Muscle of arm (tissue), 12 donors: ENCODE results near the gene TTLL5. TPM values are rescaled to one million over a fixed set of nuclear protein-coding genes. Genes with fewer than 3 reads are reported as not detected.

Source experiments
- DNase-seq: peaks from one replicate; pipeline ENCODE4 v3.0.0-alpha.2; 2013
- polyA plus RNA-seq, 12 donors: library from polyadenylated mRNA; unstranded; fragments of 120-200 nt; gene quantifications; one replicate each; pipeline ENCODE4 v1.2.1, GENCODE V29; 2013; ENCODE audit not compliant: insufficient read length in 12 of 12

Gene TTLL5
- polyA plus RNA-seq, 12 donors = 14.1 to 40.5 (median 17.2) TPM; not detected in 1

DNA sequence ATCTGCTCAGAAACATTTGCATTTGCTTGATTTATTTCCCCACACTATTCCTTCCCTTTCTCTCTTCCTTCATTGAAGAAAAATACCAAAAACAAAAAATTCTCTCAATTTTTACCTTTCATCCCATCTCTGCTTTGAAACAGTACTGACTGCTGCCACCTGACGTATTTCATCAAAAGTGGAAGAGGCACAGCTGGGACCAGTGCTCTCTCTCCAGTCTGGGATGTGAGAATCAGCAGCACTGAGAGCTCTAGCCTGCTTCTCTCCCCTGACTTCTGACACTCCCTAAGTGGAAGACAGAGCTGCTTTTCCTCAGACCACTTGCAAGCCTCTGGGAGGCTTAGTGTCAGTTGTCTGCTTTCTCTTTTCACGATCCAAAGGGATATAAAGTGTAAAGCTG, 36.9 kb downstream of the TTLL5 start:
- DNase-seq = no peak

DNA sequence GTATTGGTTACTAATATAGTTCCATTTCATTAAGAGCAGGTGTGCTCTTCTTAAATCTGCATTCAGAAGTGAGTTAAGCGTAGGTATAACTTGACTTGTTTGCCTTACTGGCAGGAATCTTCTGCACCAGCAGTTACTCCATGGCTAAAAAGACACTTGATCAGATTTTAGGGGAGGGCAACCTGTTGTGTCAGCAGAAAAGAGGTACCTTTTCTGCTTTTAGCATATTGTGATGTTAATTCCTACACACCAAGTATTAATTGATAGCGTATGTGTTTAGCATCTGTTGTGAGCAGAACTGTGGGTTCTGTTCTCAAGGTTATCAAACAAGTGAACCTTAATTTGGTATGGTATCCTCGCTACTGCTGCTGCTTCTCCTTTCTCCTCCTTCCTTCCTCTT, 38.3 kb downstream of the TTLL5 start:
- DNase-seq = no peak

DNA sequence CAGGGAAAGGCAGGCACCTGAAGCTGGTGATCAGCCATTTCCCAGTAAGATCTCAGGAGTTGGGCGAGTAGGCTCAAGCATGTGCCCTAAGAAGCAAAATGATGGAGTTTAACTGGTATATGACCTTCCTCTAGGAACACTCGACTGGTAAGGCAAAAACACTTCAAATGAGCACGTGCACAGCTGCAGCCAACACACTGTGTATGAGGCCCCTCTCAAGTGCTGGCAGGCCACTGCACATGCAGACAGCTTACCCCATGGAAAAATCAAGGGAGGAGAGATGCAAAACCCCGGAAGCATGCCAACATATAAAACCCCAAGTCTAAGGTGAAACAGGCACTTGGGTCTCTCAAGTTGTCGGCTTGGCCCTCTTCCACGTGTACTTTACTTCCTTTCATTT, 39.2 kb downstream of the TTLL5 start:
- DNase-seq = no peak

DNA sequence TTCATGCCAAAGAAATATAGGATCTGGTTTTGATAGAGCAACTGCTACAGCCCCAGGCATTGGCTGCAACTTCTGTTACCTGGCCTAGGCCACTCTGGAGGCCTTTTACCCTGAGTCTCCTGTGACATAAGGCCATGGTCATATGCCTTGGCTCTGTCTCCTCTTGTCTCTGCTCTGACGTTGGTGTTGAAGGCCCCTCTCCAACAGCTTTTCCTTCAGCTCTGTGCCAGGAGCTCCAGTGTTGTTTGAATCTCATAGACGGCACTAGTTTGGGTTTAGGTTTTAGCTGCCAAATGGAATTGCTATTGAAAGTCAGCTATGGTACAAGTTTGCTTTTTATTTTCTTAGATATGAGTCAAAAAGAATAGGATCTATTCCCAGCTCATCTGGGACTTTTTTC, 41.1 kb downstream of the TTLL5 start:
- no peak for DNase-seq

DNA sequence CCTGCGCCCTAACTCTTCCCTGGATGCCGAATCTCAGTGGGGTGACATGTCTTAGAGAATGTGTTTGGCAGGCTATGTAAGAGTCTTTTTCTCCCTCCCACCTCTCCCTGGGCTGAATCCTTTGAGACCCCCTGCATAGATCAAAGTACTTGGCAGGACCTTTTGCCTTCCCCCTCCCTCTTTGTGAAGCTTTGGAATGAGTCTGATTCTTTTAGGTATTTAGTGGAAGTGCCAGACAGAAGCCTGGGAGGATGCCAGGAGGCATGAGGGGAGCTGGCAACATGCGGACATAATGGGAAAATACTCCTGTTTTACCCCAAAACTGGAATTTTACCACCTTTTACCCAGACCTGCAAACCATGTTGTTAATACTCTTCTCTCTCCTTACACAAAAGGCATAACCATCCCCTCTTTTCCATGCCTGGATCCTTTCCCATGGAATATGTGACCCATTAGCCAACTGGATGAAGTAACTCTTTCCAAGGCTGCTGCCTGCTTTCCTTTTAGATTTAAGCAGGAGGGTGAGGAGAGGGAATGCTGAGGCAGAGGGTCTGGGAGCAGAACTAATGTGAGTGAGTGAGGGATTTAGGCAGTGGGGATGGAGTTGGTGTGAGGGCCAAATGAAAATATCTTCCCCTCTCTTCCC, 41.7 kb downstream of the TTLL5 start:
- DNase-seq = peak; percentile 87

DNA sequence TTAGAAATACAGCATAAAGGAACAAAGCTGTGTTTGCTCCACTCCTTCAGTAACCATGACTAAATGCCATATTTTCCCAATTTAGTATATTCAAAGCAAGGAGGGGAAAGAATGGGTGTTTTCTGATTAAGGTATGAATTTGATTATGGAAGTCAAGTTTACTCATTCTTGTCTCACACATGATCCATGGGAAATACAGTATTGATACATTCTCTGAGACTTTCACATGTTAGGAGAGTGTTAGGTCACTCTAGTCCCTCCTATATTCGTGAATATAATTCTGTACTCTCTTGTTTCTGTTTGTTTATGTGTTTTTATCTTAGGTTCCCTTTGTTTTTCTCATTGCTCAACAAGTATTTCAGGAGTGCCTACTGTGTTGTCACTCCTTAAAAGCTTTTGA, 42.4 kb downstream of the TTLL5 start:
- no peak for DNase-seq

DNA sequence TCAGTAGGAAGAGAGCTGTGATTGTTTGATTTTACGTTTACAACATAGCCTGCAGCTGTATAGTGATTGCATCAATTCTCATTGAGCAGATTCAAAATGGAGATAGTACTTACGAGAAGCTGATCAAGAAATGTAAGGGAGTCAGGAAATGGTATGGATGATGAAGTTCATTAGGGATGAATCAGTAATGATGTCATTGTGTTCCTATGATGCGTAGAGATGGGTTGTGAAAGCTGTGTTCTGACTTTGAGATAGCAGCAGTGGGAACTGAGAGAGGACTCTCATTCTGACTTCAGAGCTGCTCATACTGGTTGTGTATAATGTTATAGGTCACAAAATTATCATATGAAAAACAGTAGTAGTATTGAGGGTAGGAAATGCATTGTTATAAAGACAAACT, 44.0 kb downstream of the TTLL5 start:
- no peak for DNase-seq

DNA sequence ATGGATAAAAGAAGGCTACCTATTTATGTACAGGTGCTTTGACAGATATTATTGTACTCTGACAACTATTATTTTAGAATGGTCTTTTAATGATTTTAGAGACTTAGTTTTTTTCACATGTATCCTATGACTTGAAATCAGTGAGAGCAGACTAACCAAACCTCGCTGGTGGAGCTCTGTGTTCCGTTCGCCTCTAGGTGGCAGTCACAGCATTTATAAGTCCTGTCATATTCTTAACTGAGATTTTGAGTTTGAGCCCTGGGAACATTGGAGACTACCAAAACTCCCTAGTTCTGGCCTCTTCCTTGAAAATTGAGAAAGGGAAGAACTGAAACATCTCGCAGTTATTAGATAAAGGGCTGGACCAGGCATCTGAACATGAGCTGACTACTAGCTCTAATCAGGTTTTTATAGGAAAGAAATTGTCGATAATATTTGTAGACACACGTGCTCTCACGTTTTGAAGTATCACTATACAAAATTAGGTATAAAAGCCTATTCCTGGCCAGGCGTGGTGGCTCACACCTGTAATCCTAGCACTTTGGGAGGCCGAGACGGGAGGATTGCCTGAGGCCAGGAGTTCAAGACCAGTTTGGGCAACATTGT, 48.3 kb downstream of the TTLL5 start:
- peak; percentile 89 for DNase-seq

DNA sequence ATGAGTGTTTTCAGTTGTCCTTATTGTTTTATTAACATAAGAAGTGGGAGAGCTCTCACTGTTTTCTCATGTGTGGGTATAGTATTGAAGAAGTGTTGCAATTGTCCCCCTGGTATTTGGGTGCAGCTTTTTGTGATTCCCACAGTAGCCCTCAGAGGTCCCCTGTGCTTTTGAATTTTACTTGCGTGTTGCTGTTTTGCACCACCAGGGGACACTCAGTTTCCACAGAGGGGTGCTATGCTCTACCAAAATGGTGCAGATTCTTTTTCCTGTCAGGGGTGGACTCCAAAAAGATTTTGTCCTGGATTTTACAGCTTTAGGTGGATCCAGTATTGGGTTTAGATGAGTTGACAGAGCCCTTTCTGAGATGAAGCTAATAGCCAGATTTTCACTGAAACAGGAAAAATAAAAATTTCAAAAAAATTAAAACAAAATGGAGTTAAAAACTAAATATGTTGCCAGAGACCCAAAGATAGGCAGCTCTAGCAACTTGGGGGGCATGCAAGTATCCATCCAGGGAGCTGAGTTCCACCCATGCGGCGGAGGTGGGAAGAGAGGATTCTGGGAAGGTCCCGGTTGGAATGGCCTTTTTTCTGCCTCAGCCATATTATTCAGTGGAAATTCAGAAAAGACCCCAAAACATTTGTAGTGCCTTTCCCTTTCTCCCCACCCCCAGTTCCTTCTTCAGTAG, 50.2 kb downstream of the TTLL5 start:
- DNase-seq = no peak

DNA sequence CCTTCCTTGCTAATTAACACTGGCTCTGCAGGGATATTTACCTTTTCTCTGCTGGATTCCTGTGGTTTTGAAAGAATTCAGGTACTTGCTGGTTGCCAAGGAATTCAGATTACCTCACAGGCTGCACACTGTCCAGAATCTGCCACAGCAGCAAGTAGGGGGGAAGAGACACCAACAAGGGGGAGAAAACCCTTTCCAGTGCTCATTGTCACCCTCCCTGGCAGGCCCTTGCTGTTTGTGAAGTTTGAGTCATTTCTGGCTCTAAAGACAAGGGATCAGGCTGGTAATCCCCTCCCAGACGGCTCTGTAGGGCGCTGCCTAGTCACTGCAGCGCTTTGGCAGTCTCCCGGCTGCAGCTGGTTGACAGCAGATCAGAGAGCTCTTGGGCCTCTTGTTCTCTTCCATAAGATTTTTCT, 50.8 kb downstream of the TTLL5 start:
- DNase-seq = peak; percentile 68

DNA sequence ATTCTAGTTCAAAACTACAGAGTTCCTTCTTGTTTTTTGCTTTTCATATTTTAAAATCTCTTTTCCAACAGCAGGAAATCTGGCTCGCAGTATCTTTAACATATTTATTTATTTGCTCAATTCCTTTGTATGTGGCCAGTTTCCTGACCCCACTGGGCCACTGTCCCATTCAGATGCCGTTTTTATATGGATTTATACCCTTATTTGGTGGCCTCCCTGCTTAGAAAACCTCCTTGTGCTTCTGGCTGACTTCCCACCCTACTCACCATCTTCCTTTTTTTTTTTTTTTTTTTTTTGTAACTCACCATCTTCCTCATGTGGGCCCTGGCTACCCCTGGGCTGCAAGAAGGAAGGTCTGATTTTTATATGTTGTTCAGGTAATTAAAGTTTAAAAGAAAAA, 53.9 kb downstream of the TTLL5 start:
- DNase-seq = no peak

DNA sequence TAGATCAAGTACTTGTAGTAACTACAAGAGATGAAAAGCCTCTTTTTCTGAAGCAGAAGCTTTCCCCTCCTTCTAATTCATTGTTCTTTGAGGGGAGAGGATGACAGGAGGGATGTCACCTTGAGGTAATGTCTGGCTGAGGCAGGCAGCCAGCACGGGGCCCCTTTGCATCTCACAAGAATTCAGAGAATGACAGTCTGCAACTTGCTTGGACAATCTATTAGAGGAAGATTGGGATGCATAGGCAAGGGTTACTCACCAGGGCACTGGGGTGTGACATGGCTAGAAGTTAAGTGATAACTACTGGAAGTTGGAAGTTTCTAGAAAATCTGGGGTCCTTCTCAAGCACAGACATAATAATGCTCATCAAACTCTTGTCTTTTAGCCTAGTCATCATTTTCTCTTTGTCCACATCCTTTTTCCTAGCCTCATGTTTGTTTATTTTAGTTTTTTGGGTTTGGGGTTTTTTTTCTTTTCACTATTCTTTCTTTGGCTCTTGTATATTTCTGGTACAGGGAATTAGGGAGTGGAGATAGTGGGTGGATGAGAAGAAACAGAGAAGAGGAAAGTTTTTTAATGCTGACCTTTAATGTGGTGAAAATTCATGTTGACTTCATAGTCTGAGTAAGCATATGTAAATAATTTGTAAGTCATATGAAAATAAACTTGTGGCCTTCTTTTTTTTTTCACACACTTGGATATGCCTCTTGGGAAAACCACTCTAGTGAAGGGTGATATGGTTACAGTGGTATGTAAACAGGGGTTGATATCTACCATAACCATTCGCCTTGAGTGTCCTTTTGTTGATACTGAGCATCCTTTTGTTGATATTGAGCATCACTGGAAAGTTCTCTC, 55.1 kb downstream of the TTLL5 start:
- no peak for DNase-seq

DNA sequence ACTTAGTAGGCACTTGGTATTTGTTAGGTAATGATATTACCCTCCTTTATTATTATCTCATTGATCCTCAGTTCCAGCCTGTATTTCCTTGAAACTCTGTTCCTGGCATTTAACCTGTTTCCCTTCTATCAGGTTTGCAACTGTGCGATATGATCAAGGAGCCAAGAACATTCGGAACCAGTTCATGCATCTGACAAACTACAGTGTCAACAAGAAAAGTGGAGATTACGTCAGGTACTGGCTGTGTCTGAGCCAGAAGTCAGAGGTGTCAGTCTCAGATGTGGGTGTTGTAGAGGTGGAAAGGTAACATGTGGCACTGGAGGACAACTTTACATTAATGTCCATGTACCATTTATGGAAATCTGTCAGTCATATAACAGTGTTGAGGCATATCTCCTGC, 56.7 kb downstream of the TTLL5 start:
- no peak for DNase-seq

DNA sequence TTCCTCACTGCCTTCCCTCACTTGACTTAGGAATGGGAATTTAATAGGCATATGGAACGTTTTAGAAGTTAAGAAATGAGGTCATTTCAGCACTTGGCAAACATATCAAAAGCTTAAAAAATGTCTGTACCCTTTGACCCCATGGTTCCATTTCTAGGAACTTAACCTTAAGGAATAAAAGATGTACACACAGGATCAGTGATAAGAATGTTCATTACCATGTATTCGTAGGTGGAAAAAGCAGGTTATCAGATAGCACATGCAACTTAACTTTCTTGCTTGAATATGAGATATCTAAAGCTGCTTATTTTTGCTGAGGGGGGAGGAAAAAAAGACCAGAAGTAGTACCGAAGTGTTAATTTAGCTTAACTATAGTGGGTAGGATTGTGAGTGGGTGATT, 57.2 kb downstream of the TTLL5 start:
- no peak for DNase-seq

DNA sequence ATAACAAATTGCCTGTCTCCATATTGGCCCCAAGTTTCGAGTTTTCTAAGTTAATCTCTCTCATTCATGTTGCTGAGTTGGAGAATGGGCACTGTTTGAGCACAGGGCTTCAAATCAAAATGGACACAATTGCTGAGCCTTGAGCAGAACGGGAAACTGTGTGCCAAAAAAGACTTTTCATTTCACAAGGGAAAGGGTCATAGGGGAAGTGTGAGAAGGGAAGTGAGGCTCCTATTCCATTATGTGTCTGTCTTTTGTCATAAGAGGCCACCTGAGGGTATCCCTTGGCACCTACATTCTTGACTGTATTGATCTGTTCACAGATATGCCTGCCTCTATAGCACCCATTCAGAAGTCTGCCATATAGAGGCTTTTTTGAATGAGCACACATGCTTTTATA, 59.1 kb downstream of the TTLL5 start:
- no peak for DNase-seq

DNA sequence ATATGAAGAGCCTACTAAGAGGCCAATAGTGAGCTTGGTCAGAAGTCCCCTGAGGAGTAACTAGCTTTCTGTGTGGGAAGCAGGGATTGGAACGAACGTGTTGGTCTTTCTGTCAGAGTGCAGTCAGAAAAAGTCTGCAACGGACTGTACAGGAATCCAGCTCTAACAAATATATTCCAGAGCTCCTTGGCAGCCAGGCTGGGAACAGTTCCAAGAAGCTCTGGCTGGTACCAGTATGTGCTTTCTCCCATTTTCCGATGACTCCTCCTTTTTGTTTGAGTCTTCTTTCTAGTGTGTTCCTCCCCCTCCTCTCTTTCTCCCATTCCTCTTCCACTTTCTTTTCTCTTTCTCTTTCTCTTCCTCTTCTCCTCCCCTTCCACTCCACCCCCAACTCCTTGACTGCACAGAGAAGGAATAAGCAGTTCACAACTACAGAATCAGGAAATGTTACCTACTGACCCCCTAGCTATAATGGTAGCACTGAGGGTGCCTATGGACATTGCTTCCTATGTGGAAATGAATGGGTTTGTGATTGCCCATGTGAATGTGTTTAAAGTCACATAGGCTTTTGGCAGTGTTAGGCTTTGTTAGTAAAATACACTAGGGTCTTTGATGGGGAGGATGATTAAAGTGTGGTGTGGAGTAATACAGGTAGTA, 59.9 kb downstream of the TTLL5 start:
- DNase-seq = peak; percentile 78

DNA sequence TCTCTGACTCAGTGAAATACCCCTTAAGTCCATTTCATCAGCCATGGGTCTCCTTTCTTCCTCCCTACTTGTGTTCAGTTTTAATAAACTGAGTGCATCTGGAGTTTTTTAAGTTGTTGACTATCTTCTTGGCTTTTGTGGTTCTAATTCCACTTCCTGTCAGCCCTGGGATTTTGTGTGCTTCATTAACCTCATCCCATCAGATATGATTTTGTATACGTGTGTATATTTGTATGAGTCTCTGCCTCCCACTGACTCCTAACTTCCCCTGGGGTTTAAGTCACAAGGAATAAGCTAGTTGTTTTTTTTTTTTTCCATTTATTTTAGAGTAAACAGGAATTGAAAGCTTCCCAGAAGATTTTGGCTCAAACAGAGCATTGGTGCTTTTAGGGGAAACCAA, 62.7 kb downstream of the TTLL5 start:
- no peak for DNase-seq

DNA sequence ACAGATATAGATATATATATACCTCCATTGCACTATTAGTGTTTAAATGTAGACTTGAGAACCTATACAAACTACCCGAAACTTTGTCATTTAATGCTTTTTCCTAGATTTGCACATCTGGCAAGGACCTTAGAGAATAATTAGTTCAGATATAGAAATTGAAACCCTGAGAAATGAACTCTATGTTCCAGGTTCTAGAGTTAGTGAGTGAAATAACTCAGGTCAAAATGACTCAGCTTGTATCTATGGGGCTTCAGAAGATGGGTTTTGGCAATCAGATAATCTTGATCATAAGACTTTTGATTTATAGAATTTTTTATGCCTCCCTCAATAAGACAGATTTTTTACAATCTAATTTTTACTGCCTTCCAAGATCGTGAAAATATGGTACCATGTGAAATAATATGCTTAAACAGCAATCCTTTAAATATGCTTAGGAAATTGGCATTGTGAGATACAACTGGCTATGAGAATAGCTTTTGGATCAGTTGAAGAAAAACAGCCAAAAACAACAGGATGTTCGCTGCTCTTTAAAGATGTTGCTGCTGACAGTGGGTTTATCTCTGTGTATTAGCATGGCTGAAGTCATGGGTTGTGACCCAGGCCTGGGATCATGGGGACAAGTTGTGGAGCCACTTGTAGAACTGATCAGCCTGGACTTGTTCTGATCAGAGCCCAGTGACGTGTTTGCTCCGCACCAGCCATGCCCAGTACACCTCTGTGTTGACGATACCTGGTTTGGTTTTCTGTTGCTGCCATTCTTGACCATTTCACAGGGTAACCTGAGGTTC, 63.6 kb downstream of the TTLL5 start:
- DNase-seq = no peak

DNA sequence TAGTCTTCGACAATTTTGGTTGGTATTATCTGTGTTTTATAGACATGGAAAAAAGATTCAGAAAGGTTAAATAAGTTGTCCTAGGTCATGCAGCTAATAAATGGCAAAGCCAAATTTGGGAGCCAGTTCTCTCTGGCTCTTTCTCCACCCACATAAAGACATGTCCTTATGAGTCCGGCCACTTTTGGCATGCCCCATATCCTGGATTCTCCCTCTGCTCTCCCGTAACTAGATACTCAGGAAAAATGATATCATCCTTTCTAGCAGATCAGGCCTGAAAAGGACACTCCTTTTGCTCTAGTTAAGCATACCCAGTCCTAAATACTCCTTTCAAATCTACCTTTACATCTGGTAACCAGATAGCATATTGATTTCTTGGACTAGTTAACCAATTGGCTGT, 64.4 kb downstream of the TTLL5 start:
- DNase-seq = no peak

DNA sequence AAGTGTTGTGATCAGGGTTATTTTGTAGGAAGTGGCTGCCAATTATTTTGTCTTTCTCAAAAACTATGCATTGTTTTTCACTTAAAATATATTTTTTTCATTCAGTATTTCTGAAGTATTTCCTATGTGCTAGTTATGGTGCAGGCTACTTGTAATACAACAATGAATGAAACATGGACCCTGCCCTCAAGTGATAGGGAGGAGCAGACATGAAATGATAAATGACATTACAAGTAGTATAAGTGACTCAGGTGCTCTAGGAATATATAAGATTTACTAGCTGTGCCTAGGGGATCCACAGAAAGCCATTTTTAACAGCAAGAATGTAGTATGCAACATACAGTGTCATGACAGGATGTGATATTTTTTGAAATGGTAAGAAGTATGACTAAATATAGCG, 65.3 kb downstream of the TTLL5 start:
- DNase-seq = no peak

DNA sequence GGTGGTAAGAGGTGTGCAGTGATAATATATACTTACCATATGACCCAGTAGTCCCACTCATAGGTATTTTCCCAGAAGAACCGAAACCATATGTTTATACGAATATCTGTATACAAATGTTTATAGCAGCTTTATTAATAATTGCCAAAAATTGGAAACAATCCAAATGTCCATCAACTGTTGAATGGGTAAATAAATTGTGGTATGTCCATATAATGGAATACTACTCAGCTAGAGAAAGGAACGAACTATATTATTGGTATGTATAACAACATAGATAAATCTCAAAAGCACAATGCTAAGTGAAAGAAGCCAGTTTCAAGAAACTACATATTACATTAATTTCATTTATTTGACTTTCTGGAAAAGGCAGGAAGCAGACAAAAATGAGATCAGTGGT, 66.1 kb downstream of the TTLL5 start:
- no peak for DNase-seq
